Glutamatergic neuron (in vitro differentiated cells): Measurements from ENCODE around the gene PPP1R13B. TPM values are rescaled to one million over a fixed set of nuclear protein-coding genes. Genes with fewer than 3 reads are reported as not detected.

Experiments
- DNase-seq: peaks from one replicate; pipeline ENCODE4 v3.0.0; 2022
- H3K27ac Mint-ChIP-seq: one replicate; pipeline ENCODE4 v1.8.0; 2020; ENCODE audit warnings: mild to moderate bottlenecking, mixed read lengths, inconsistent platforms; ENCODE audit not compliant: unreplicated experiment
- H3K27me3 Mint-ChIP-seq: one replicate; pipeline ENCODE4 v1.8.0; 2020; ENCODE audit warnings: mild to moderate bottlenecking, moderate library complexity, mixed read lengths, inconsistent platforms; ENCODE audit not compliant: unreplicated experiment
- H3K36me3 Mint-ChIP-seq: one replicate; pipeline ENCODE4 v1.8.0; 2020; ENCODE audit warnings: mild to moderate bottlenecking, mixed read lengths, inconsistent platforms; ENCODE audit not compliant: unreplicated experiment
- H3K4me1 Mint-ChIP-seq: one replicate; pipeline ENCODE4 v1.8.0; 2020; ENCODE audit warnings: mild to moderate bottlenecking, low read depth, mixed read lengths, inconsistent platforms; ENCODE audit not compliant: unreplicated experiment
- H3K4me3 Mint-ChIP-seq: one replicate; pipeline ENCODE4 v1.8.0; 2020; ENCODE audit warnings: mild to moderate bottlenecking, mixed read lengths, inconsistent platforms; ENCODE audit not compliant: unreplicated experiment
- H3K9me3 Mint-ChIP-seq: one replicate; pipeline ENCODE4 v1.8.0; 2020; ENCODE audit warnings: mild to moderate bottlenecking, moderate library complexity, mixed read lengths, inconsistent platforms; ENCODE audit not compliant: unreplicated experiment
- CTCF ChIP-seq: fragments of 200-600 bp; sonication (generic); IDR thresholded peaks from one replicate; pipeline ENCODE4 v1.5.0; 2021; ENCODE audit not compliant: partially characterized antibody, unreplicated experiment
- total RNA-seq: library from RNA; stranded (reverse); fragmentation: NEBNext Ultra II Directional; extraction: Animal tissue kit (Norgen Biotek cat#: 25700); gene quantifications from one replicate; pipeline ENCODE4 v1.2.1, GENCODE V29; 2021; ENCODE audit not compliant: unreplicated experiment

The PPP1R13B gene
- total RNA-seq, 1 donor from 2014 or later = 24.6 TPM

GRCh38 chr14:103742499-103743255, 104.7 kb downstream of the PPP1R13B start:
- Mint-ChIP-seq H3K27ac (peak overlapping the region; percentile 48), H3K9me3 (peaks cover 2% of the 10 kb centered on the region), H3K4me1 (peaks cover 25% of the 10 kb centered on the region), H3K27me3 (peaks cover 9% of the 10 kb centered on the region), H3K4me3 (no peak overlapping the region), H3K36me3 (no peaks in the 10 kb centered on the region)
- TF ChIP-seq CTCF = no peak
- DNase-seq = no peak

- peaks cover 27% of the 10 kb centered on the region for H3K4me1 Mint-ChIP-seq
- no peak overlapping the region for H3K4me3 Mint-ChIP-seq
- H3K9me3 Mint-ChIP-seq = peaks cover 2% of the 10 kb centered on the region
- TF ChIP-seq CTCF = no peak
- H3K27ac Mint-ChIP-seq = no peak overlapping the region
- no peaks in the 10 kb centered on the region for H3K36me3 Mint-ChIP-seq
- DNase-seq = no peak
- peaks cover 9% of the 10 kb centered on the region for H3K27me3 Mint-ChIP-seq
Measured at GRCh38 chr14:103741876-103742275, 105.5 kb downstream of the PPP1R13B start.

GRCh38 chr14:103740991-103741689, 106.2 kb downstream of the PPP1R13B start:
- Mint-ChIP-seq H3K27ac (no peak overlapping the region), H3K9me3 (peaks cover 2% of the 10 kb centered on the region), H3K27me3 (peaks cover 9% of the 10 kb centered on the region), H3K4me1 (peaks cover 27% of the 10 kb centered on the region), H3K36me3 (no peaks in the 10 kb centered on the region), H3K4me3 (no peak overlapping the region)
- DNase-seq = no peak
- TF ChIP-seq CTCF = no peak

GRCh38 chr14:103739793-103740501, 107.4 kb downstream of the PPP1R13B start:
- H3K9me3 Mint-ChIP-seq = peaks cover 2% of the 10 kb centered on the region
- no peak for TF ChIP-seq CTCF
- no peak overlapping the region for H3K27ac Mint-ChIP-seq
- H3K27me3 Mint-ChIP-seq = peaks cover 13% of the 10 kb centered on the region
- H3K36me3 Mint-ChIP-seq = no peaks in the 10 kb centered on the region
- H3K4me1 Mint-ChIP-seq = peaks cover 31% of the 10 kb centered on the region
- H3K4me3 Mint-ChIP-seq = no peak overlapping the region
- no peak for DNase-seq
